Measurements from ENCODE around the gene AKT1. TPM values are rescaled to one million over a fixed set of nuclear protein-coding genes. Genes with fewer than 3 reads are reported as not detected.
A peak's percentile ranks its signal among the peaks of the same experiment; 100 is the strongest.

The AKT1 gene
- total and polyA plus RNA-seq, 2 of the 13 experiments (the other 11 are each of a cell fraction or from before 2014, with no cell fraction given), result 96.2 to 116 TPM

DNA sequence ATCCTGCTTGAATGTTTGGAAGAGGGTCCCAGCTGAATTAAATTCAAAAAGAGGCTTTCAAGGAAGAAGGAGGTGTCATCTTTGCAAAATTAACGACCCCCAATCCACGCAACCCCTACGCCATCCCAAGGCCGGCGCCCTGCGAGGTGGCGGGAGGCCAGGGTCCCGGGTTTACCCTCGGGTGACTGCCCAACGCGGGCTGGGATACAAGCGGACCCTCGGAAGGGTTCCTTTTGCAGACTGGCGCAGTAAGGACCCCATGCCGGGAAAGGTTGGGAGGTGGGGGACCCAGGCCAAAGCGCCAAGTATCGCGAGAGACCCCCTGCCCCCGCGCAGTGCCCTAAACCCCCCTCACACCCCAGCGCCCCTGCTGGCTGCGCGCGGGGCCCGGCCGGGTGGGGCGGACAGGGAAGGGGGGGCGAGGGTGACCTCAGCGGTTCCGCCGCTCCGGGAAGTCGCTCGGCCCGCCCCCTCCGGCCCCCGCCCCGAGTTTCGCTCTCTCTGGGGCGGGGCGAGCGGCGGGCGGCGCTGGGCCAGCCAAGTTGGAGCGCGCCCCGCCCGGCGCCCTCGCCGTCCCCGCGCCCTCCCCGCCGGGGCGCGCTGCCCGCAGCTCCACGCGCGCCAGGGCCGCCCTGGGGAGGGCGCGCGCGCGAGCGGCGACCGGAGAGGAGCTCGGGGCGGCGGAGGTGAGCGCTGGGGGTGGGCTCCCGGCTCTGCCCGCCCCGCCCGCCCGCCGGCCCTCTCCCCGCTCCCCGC is 4.6 kb upstream of the AKT1 start (continued):
- TF ChIP-seq, protein P1, sequence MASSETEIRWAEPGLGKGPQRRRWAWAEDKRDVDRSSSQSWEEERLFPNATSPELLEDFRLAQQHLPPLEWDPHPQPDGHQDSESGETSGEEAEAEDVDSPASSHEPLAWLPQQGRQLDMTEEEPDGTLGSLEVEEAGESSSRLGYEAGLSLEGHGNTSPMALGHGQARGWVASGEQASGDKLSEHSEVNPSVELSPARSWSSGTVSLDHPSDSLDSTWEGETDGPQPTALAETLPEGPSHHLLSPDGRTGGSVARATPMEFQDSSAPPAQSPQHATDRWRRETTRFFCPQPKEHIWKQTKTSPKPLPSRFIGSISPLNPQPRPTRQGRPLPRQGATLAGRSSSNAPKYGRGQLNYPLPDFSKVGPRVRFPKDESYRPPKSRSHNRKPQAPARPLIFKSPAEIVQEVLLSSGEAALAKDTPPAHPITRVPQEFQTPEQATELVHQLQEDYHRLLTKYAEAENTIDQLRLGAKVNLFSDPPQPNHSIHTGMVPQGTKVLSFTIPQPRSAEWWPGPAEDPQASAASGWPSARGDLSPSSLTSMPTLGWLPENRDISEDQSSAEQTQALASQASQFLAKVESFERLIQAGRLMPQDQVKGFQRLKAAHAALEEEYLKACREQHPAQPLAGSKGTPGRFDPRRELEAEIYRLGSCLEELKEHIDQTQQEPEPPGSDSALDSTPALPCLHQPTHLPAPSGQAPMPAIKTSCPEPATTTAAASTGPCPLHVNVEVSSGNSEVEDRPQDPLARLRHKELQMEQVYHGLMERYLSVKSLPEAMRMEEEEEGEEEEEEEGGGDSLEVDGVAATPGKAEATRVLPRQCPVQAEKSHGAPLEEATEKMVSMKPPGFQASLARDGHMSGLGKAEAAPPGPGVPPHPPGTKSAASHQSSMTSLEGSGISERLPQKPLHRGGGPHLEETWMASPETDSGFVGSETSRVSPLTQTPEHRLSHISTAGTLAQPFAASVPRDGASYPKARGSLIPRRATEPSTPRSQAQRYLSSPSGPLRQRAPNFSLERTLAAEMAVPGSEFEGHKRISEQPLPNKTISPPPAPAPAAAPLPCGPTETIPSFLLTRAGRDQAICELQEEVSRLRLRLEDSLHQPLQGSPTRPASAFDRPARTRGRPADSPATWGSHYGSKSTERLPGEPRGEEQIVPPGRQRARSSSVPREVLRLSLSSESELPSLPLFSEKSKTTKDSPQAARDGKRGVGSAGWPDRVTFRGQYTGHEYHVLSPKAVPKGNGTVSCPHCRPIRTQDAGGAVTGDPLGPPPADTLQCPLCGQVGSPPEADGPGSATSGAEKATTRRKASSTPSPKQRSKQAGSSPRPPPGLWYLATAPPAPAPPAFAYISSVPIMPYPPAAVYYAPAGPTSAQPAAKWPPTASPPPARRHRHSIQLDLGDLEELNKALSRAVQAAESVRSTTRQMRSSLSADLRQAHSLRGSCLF (CRISPR knock-in tag; IDR thresholded peaks at IDR 0.05; ENCODE audit: borderline replicate concordance), result no peak
- TF ChIP-seq, protein P2, sequence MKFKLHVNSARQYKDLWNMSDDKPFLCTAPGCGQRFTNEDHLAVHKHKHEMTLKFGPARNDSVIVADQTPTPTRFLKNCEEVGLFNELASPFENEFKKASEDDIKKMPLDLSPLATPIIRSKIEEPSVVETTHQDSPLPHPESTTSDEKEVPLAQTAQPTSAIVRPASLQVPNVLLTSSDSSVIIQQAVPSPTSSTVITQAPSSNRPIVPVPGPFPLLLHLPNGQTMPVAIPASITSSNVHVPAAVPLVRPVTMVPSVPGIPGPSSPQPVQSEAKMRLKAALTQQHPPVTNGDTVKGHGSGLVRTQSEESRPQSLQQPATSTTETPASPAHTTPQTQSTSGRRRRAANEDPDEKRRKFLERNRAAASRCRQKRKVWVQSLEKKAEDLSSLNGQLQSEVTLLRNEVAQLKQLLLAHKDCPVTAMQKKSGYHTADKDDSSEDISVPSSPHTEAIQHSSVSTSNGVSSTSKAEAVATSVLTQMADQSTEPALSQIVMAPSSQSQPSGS (CRISPR knock-in tag; IDR thresholded peaks at IDR 0.05), result 0 out of 2 replicates have a peak, but pooled peaks have one; percentile 51
- TF ChIP-seq ZNF317 (CRISPR knock-in tag; IDR thresholded peaks at IDR 0.05), result no peak
- no peak for TF ChIP-seq FOXO1 (CRISPR knock-in tag; IDR thresholded peaks at IDR 0.05)
- no peak for TF ChIP-seq RARG (CRISPR knock-in tag; IDR thresholded peaks at IDR 0.05; ENCODE audit: low read depth)
- TF ChIP-seq, protein P3, sequence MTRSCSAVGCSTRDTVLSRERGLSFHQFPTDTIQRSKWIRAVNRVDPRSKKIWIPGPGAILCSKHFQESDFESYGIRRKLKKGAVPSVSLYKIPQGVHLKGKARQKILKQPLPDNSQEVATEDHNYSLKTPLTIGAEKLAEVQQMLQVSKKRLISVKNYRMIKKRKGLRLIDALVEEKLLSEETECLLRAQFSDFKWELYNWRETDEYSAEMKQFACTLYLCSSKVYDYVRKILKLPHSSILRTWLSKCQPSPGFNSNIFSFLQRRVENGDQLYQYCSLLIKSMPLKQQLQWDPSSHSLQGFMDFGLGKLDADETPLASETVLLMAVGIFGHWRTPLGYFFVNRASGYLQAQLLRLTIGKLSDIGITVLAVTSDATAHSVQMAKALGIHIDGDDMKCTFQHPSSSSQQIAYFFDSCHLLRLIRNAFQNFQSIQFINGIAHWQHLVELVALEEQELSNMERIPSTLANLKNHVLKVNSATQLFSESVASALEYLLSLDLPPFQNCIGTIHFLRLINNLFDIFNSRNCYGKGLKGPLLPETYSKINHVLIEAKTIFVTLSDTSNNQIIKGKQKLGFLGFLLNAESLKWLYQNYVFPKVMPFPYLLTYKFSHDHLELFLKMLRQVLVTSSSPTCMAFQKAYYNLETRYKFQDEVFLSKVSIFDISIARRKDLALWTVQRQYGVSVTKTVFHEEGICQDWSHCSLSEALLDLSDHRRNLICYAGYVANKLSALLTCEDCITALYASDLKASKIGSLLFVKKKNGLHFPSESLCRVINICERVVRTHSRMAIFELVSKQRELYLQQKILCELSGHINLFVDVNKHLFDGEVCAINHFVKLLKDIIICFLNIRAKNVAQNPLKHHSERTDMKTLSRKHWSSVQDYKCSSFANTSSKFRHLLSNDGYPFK (CRISPR knock-in tag; IDR thresholded peaks at IDR 0.05; ENCODE audit: borderline replicate concordance), result 0 out of 2 replicates have a peak, but pooled peaks have one; percentile 15
- TF ChIP-seq, protein P4, sequence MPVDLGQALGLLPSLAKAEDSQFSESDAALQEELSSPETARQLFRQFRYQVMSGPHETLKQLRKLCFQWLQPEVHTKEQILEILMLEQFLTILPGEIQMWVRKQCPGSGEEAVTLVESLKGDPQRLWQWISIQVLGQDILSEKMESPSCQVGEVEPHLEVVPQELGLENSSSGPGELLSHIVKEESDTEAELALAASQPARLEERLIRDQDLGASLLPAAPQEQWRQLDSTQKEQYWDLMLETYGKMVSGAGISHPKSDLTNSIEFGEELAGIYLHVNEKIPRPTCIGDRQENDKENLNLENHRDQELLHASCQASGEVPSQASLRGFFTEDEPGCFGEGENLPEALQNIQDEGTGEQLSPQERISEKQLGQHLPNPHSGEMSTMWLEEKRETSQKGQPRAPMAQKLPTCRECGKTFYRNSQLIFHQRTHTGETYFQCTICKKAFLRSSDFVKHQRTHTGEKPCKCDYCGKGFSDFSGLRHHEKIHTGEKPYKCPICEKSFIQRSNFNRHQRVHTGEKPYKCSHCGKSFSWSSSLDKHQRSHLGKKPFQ (CRISPR knock-in tag; IDR thresholded peaks at IDR 0.05; ENCODE audit: insufficient replicate concordance), result no peak
- peak; percentile 55; the same call in 1 of the 2 replicates for TF ChIP-seq ZNF772 (CRISPR knock-in tag; IDR thresholded peaks at IDR 0.05)
- TF ChIP-seq, protein P5, sequence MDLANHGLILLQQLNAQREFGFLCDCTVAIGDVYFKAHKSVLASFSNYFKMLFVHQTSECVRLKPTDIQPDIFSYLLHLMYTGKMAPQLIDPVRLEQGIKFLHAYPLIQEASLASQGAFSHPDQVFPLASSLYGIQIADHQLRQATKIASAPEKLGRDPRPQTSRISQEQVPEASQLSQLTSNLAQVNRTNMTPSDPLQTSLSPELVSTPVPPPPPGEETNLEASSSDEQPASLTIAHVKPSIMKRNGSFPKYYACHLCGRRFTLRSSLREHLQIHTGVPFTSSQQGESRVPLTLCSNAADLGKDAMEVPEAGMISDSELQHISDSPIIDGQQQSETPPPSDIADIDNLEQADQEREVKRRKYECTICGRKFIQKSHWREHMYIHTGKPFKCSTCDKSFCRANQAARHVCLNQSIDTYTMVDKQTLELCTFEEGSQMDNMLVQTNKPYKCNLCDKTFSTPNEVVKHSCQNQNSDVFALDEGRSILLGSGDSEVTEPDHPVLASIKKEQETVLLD (CRISPR knock-in tag; IDR thresholded peaks at IDR 0.05; ENCODE audit: low read depth), result peak; percentile 98
- 0 out of 2 replicates have a peak, but pooled peaks have one; percentile 45 for TF ChIP-seq ZNF33B (CRISPR knock-in tag; IDR thresholded peaks at IDR 0.05)
- 0 out of 2 replicates have a peak, but pooled peaks have one; percentile 65 for TF ChIP-seq ZSCAN31 (CRISPR knock-in tag; IDR thresholded peaks at IDR 0.05; ENCODE audit: low read depth)
- TF ChIP-seq, protein P6, sequence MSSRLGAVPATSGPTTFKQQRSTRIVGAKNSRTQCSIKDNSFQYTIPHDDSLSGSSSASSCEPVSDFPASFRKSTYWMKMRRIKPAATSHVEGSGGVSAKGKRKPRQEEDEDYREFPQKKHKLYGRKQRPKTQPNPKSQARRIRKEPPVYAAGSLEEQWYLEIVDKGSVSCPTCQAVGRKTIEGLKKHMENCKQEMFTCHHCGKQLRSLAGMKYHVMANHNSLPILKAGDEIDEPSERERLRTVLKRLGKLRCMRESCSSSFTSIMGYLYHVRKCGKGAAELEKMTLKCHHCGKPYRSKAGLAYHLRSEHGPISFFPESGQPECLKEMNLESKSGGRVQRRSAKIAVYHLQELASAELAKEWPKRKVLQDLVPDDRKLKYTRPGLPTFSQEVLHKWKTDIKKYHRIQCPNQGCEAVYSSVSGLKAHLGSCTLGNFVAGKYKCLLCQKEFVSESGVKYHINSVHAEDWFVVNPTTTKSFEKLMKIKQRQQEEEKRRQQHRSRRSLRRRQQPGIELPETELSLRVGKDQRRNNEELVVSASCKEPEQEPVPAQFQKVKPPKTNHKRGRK (CRISPR knock-in tag; IDR thresholded peaks at IDR 0.05), result no peak
- peak; percentile 60; the same call in 1 of the 2 replicates for TF ChIP-seq KDM5A (IDR thresholded peaks at IDR 0.05; ENCODE audit: borderline replicate concordance, low read length)
